ENCODE measurements around the gene DLGAP1.

Gene DLGAP1

GRCh38 chr18:3491981-3492555 lies 963.0 kb downstream of the DLGAP1 start:
- Histone ChIP-seq H3K9ac (ENCODE audit: low read depth, low read length) (no peak overlapping the region), H3K36me3 (ENCODE audit: insufficient read depth, low read length) (no peaks in the 10 kb centered on the region)

DNA sequence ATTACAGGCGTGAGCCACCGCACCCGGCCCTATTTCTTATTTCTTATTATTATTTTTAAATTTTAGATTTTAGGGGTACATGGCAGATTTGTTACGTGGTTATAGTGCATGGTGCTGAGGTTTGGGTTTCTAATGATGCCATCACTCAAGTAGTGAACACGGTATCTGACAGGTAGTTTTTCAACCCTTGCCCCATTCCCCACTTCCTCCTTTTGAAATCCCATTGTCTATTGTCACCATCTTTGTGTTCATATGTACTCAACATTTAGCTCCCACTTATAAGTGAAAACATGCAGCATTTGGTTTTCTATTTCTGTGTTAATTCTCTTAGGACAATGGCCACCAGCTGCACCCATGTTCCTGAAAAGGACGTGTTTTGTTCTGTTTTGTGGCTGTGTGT lies 965.6 kb downstream of the DLGAP1 start:
- H3K9ac ChIP-seq (ENCODE audit: low read depth, low read length) = no peak overlapping the region
- H3K9me3 ChIP-seq (replicated peaks; ENCODE audit: low read length) = no peaks in the 10 kb centered on the region
- no peaks in the 10 kb centered on the region for H3K27me3 ChIP-seq (ENCODE audit: control insufficient read depth, insufficient read depth, low read length)
- H3K4me1 ChIP-seq (ENCODE audit: control insufficient read depth, insufficient read depth, low read length) = peaks cover 4% of the 10 kb centered on the region
- no peak overlapping the region for H3K4me3 ChIP-seq (ENCODE audit: low read length)
- H3K4me2 ChIP-seq (ENCODE audit: low read length) = no peak overlapping the region
- H3K36me3 ChIP-seq (ENCODE audit: insufficient read depth, low read length) = no peaks in the 10 kb centered on the region

More at GRCh38 chr18:3491981-3492555, 963.0 kb downstream of the DLGAP1 start:
- Histone ChIP-seq H3K4me3 (ENCODE audit: low read length) (no peak overlapping the region), H3K4me1 (ENCODE audit: control insufficient read depth, insufficient read depth, low read length) (peaks cover 4% of the 10 kb centered on the region), H3K27me3 (ENCODE audit: control insufficient read depth, insufficient read depth, low read length) (no peaks in the 10 kb centered on the region), H3K4me2 (ENCODE audit: low read length) (no peak overlapping the region), H3K9me3 (replicated peaks; ENCODE audit: low read length) (no peaks in the 10 kb centered on the region)

DNA sequence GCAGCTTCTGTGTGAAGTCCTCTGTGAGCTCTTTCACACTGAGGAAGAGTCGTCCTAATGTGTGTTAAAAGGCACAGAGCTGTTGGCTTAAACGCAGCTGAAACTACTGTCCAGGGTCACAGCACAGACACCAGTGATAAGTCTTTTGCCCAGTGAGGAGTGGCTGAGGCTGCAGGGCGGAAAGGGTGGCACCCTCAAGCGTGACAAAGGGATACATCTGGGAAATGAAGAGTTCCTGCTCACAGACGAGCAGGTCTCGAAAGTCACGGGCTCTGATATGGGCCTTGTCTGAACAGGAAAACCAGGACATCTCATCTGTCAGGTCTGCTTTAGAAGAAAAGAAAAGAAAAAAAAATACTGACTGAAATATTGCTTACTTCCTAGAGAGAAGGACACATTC lies 968.6 kb downstream of the DLGAP1 start:
- Histone ChIP-seq H3K4me2 (ENCODE audit: low read length) (no peak overlapping the region), H3K4me1 (ENCODE audit: control insufficient read depth, insufficient read depth, low read length) (no peaks in the 10 kb centered on the region), H3K9ac (ENCODE audit: low read depth, low read length) (no peak overlapping the region), H3K9me3 (replicated peaks; ENCODE audit: low read length) (no peaks in the 10 kb centered on the region), H3K36me3 (ENCODE audit: insufficient read depth, low read length) (no peaks in the 10 kb centered on the region), H3K4me3 (ENCODE audit: low read length) (no peak overlapping the region), H3K27me3 (ENCODE audit: control insufficient read depth, insufficient read depth, low read length) (no peaks in the 10 kb centered on the region)

DNA sequence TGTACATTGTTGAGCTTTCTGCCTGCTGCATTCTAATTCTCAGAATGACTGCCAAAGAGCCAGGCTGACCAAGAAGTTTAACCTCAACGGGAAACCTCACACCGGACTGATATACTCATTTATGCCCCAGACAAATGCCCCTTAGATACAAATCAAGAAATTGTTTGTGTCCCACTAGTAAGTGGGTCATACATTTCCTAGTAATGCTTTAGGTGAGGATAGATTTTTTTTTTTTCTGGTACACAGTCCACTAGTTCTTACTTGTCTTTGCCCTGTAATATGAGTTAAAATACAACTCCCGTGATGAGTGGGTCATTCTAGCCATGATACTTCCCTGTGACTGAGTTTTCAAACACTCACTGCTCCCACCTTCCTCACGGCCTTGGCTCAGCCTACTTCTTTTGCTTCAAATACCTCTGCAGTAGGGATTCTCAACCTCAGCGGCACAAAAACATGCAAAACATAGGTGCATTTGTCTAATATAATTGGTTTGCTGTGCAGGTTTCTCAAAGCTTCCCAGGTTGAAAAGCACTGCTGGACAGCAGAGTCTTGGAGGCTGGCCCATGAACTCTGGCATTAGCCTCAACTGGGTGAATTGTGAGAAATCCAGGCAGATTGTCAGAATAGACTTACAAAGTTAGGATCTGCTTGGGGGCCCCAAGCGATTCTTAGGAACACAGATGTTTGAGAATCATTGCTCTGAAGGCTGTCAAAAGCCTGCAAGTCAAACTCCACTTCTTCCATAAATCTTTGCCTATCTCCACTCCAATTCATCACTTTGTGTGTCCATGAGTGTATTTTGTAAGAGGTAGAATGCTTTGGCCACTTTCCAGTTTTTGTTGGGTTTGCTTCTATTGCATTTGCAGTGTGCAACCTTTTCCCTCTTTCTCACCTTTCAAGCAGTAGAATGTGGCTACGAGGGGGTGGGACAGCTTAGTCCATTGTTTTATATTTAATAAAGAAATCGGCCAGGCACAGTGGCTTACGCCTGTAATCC lies 969.7 kb downstream of the DLGAP1 start:
- H3K9me3 ChIP-seq (replicated peaks; ENCODE audit: low read length) = no peaks in the 10 kb centered on the region
- H3K27me3 ChIP-seq (ENCODE audit: control insufficient read depth, insufficient read depth, low read length) = no peaks in the 10 kb centered on the region
- no peaks in the 10 kb centered on the region for H3K36me3 ChIP-seq (ENCODE audit: insufficient read depth, low read length)
- H3K4me3 ChIP-seq (ENCODE audit: low read length) = no peak overlapping the region
- no peak overlapping the region for H3K9ac ChIP-seq (ENCODE audit: low read depth, low read length)
- no peaks in the 10 kb centered on the region for H3K4me1 ChIP-seq (ENCODE audit: control insufficient read depth, insufficient read depth, low read length)
- no peak overlapping the region for H3K4me2 ChIP-seq (ENCODE audit: low read length)

DNA sequence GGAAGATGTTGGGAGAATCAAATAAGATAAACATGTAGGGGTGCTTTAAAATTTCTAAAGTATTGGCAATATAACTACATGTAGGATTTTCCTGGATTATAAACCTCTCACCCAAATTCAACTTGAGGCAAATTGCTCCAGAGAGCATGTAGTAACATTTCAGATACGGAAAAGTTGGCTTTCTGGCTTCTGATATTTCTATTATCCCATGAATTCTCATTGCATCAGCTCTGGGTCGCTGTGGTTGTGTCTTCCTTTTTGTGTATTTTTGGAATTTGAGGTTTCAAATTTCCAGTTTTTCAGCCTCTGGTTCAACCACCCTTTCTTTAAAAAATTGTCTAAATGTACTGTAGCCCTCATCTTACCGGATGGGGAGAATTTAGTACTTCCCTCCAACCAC lies 972.8 kb downstream of the DLGAP1 start:
- Histone ChIP-seq H3K27me3 (ENCODE audit: control insufficient read depth, insufficient read depth, low read length) (no peaks in the 10 kb centered on the region), H3K9me3 (replicated peaks; ENCODE audit: low read length) (no peaks in the 10 kb centered on the region), H3K36me3 (ENCODE audit: insufficient read depth, low read length) (no peaks in the 10 kb centered on the region), H3K4me3 (ENCODE audit: low read length) (no peak overlapping the region), H3K9ac (ENCODE audit: low read depth, low read length) (no peak overlapping the region), H3K4me2 (ENCODE audit: low read length) (no peak overlapping the region), H3K4me1 (ENCODE audit: control insufficient read depth, insufficient read depth, low read length) (no peaks in the 10 kb centered on the region)

DNA sequence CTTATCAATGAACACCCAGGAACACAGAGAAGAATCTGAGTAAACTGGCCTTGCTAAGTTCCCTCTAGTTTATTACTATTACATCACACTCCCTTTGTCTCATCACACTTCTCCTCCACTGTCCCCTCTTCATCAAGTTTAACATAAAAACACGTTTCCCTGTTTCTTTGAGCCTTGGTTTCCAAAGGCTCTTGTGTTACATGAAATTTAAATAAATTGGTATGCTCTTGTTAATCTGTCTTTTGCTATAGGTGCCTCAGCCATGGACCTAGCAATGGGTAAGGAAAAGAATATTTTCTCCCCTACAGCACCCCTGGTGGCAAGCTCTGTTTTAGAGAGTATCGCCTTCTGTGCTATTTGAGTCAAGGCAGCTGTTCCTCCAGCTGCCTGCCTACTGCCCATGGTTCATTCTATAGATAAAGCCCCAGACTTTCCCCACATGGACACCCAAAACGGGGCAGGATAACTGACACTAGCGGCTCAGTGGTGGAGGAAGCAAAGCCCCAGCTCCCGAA lies 973.4 kb downstream of the DLGAP1 start:
- Histone ChIP-seq H3K4me1 (ENCODE audit: control insufficient read depth, insufficient read depth, low read length) (no peaks in the 10 kb centered on the region), H3K36me3 (ENCODE audit: insufficient read depth, low read length) (no peaks in the 10 kb centered on the region), H3K4me3 (ENCODE audit: low read length) (no peak overlapping the region), H3K9me3 (replicated peaks; ENCODE audit: low read length) (no peaks in the 10 kb centered on the region), H3K9ac (ENCODE audit: low read depth, low read length) (no peak overlapping the region), H3K4me2 (ENCODE audit: low read length) (no peak overlapping the region), H3K27me3 (ENCODE audit: control insufficient read depth, insufficient read depth, low read length) (no peaks in the 10 kb centered on the region)

DNA sequence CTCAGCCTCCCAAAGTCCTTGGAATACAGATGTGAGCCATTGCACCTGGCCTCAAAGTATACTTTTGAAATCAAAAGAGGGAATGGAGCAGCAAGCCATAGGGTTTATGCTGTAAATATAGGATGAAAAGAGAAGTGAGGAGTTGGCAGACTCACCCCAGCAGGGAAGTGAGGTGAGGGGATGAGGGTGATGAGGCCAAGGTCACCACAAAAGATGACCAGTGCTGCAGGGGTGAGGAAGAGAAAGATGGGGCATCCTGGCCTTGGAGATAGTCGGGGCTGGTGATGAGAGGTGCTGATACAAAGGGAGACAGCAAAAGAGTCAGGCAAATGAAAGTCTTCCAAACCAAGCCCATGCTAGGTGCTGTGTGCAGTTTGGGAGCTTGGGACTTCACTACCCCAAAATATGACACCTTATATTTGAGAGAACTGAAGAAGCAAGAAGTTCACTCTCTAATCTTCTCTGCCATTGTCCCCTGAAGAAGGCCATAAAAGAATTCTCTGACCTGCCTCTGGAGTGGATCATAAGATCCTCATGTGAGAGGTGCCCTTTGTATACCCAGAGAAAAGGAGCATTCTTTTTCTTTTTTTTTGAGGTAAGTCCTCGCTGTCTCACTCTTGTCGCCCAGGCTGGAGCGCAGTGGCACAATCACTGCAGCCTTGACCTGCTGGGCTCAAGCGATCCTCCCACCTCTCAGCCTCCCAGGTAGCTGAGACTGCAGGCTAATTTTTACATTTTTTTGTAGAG lies 974.1 kb downstream of the DLGAP1 start:
- Histone ChIP-seq H3K9me3 (replicated peaks; ENCODE audit: low read length) (no peaks in the 10 kb centered on the region), H3K36me3 (ENCODE audit: insufficient read depth, low read length) (no peaks in the 10 kb centered on the region), H3K27me3 (ENCODE audit: control insufficient read depth, insufficient read depth, low read length) (no peaks in the 10 kb centered on the region), H3K9ac (ENCODE audit: low read depth, low read length) (no peak overlapping the region), H3K4me1 (ENCODE audit: control insufficient read depth, insufficient read depth, low read length) (no peaks in the 10 kb centered on the region), H3K4me3 (ENCODE audit: low read length) (no peak overlapping the region), H3K4me2 (ENCODE audit: low read length) (no peak overlapping the region)

DNA sequence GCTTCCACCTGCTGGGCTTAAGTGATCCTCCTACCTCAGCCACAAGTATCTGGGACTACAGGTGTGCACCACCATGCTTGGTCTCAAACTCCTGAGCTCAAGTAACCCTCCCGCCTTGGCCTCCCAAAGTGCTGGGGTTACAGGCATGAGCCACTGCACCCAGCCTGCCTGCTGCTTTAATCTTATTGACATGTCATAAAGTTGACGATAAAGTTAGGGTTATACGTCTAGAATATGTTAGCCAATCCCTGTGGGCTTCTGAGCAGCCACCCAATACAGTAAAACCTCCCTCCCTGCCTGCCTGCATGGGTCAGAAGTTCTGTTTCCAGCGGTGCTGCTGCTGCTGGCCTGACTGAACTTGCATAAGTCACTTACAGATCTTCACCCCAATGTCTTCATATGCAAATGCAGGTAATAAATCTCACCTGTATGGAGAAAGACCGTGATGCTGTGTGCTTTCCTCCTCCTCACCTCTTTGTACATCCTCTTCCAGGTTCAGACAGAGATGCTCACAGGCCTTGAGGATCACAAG lies 975.1 kb downstream of the DLGAP1 start:
- H3K9me3 ChIP-seq (replicated peaks; ENCODE audit: low read length) = no peaks in the 10 kb centered on the region
- no peak overlapping the region for H3K4me2 ChIP-seq (ENCODE audit: low read length)
- no peaks in the 10 kb centered on the region for H3K27me3 ChIP-seq (ENCODE audit: control insufficient read depth, insufficient read depth, low read length)
- H3K9ac ChIP-seq (ENCODE audit: low read depth, low read length) = no peak overlapping the region
- no peaks in the 10 kb centered on the region for H3K4me1 ChIP-seq (ENCODE audit: control insufficient read depth, insufficient read depth, low read length)
- no peak overlapping the region for H3K4me3 ChIP-seq (ENCODE audit: low read length)
- no peaks in the 10 kb centered on the region for H3K36me3 ChIP-seq (ENCODE audit: insufficient read depth, low read length)

DNA sequence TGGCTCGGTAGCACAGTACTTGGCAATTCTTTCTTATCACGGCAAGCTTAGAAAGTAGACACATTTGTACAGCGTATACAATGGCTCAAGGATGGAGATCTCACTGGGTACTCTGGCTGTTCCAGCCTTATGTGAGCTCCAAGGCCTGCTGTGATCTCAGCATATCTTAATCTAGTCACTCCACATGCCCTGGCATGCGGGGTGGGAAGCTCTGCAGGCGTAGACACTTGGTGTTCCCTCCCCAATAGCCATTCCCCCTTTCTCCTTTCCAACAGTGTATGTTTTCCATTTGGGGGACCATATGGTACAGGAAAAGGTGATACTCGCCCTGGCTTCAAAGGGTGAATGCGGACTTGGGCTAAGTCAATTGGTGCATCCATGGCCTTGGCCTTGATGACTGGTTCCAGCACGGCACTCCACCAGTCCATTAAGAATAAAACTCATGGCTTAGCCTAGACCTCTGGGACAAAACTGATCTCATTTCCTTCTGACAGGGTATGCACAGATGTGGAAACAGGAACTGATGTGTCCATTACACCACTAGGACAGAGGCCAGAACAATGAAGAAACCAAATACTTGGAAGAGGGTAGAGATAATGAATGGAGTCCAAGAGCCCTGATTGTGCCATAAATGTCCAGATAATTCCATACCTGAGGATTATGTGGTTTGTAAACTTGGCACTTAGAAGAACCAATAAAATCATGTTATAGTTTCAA lies 976.7 kb downstream of the DLGAP1 start:
- Histone ChIP-seq H3K4me1 (ENCODE audit: control insufficient read depth, insufficient read depth, low read length) (no peaks in the 10 kb centered on the region), H3K27me3 (ENCODE audit: control insufficient read depth, insufficient read depth, low read length) (no peaks in the 10 kb centered on the region), H3K4me3 (ENCODE audit: low read length) (no peak overlapping the region), H3K9ac (ENCODE audit: low read depth, low read length) (no peak overlapping the region), H3K36me3 (ENCODE audit: insufficient read depth, low read length) (no peaks in the 10 kb centered on the region), H3K9me3 (replicated peaks; ENCODE audit: low read length) (no peaks in the 10 kb centered on the region), H3K4me2 (ENCODE audit: low read length) (no peak overlapping the region)

DNA sequence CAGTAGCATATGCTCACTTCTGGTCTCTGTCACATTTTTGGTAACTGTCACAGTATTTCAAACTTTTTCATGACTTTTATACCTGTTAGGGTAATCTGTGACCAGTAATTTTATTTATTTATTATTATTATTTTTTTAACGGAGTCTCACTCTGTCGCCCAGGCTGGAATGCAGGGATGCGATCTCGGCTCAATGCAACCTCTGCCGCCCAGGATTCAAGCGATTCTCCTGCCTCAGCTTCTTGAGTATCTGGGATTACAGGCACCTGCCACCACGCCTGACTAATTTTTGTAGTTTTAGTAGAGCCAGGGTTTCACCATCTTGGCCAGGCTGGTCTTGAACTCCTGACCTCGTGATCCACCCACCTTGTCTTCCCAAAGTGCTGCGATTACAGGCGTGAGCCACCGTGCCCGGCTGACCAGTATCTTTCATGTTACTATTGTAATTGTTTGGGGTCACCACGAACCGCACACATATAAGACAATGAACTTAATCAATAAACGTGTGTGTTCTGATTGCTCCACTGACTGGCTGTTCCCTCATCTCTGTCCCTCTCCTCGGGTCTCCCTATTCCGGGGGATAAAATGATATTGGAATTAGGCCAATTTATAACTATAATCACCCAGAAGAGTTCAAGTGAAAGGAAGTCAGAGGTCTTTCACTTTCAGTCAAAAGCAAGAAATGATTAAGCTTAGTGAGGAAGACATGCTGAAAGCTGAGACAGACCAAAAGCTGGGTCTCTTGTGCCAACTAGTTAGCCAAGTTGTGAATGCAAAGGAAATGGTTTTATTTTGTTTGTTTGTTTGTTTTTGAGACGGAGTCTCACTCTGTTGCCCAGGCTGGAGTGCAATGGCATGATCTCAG lies 982.2 kb downstream of the DLGAP1 start:
- Histone ChIP-seq H3K4me1 (ENCODE audit: control insufficient read depth, insufficient read depth, low read length) (no peaks in the 10 kb centered on the region), H3K4me3 (ENCODE audit: low read length) (no peak overlapping the region), H3K36me3 (ENCODE audit: insufficient read depth, low read length) (no peaks in the 10 kb centered on the region), H3K4me2 (ENCODE audit: low read length) (no peak overlapping the region), H3K9ac (ENCODE audit: low read depth, low read length) (no peak overlapping the region), H3K9me3 (replicated peaks; ENCODE audit: low read length) (no peaks in the 10 kb centered on the region), H3K27me3 (ENCODE audit: control insufficient read depth, insufficient read depth, low read length) (no peaks in the 10 kb centered on the region)
